Dermis lymphatic vessel endothelial cell (primary cell): ENCODE measurements around the gene IL12RB1. TPM values are rescaled to one million over a fixed set of nuclear protein-coding genes. Genes with fewer than 3 reads are reported as not detected.

Source experiments
- total RNA-seq: library from RNA; depleted of rRNA; stranded (reverse); fragments of >200 nt; gene quantifications from 2 replicates; pipeline ENCODE4 v1.2.1, GENCODE V29; 2014

Gene IL12RB1
- 0.26 and 0.33 TPM in 2 replicates for total RNA-seq

GRCh38 chr19:18086590-18087138 lies at the start of gene IL12RB1:
IL12RB1 (minus strand) TSS chr19:18086934; CDS start chr19:18086823, 111 bp downstream.

GRCh38 chr19:18097217-18097992 lies 10.7 kb upstream of the IL12RB1 start, which contains the start of gene MAST3:
MAST3 (plus strand) TSS chr19:18097778; CDS start chr19:18097793, 15 bp downstream.

Other genes starting within 250 kb of the IL12RB1 start
- gene JAK3, start 239.0 kb downstream of the IL12RB1 start, total RNA-seq = 0.76 and 0.95 TPM in 2 replicates
- gene RPL18A, start 227.0 kb downstream of the IL12RB1 start, total RNA-seq = 1,480 and 1,575 TPM in 2 replicates
- gene SLC5A5, start 215.0 kb downstream of the IL12RB1 start, total RNA-seq = not detected in 2 replicates
- 20.7 and 31.9 TPM in 2 replicates for gene CCDC124, start 153.9 kb downstream of the IL12RB1 start, total RNA-seq
- gene KCNN1, start 119.8 kb downstream of the IL12RB1 start, total RNA-seq = 0.60 TPM in 1 of 2 replicates, not detected in the other
- 98.5 and 111 TPM in 2 replicates for gene ARRDC2, start 78.8 kb downstream of the IL12RB1 start, total RNA-seq
- 0.98 and 1.9 TPM in 2 replicates for gene MAST3, start 10.8 kb upstream of the IL12RB1 start, total RNA-seq
- 2.1 and 2.5 TPM in 2 replicates for gene PIK3R2, start 66.2 kb upstream of the IL12RB1 start, total RNA-seq
- gene IFI30, start 86.9 kb upstream of the IL12RB1 start, total RNA-seq = 4.5 and 9.5 TPM in 2 replicates
- 4.7 and 6.3 TPM in 2 replicates for gene MPV17L2, start 106.3 kb upstream of the IL12RB1 start, total RNA-seq
- gene RAB3A, start 117.1 kb upstream of the IL12RB1 start, total RNA-seq = 0.34 and 0.76 TPM in 2 replicates
- 0.09 TPM in 1 of 2 replicates, not detected in the other for gene PDE4C, start 139.5 kb upstream of the IL12RB1 start, total RNA-seq
- gene IQCN, start 187.5 kb upstream of the IL12RB1 start, total RNA-seq = 0.09 and 0.22 TPM in 2 replicates
- 58.0 and 102 TPM in 2 replicates for gene JUND, start 194.7 kb upstream of the IL12RB1 start, total RNA-seq
- gene LSM4, start 236.1 kb upstream of the IL12RB1 start, total RNA-seq = 88.9 and 94.1 TPM in 2 replicates